T-helper 17 cell (primary cell): ENCODE data around the gene GAPT. TPM values are rescaled to one million over a fixed set of nuclear protein-coding genes. Genes with fewer than 3 reads are reported as not detected.

Experiments
- ATAC-seq: fragments of 150-1000 bp; cut with Tn5 transposase; 2 replicates; pipeline ENCODE4 v1.10.0; 2021; ENCODE audit warnings: mild to moderate bottlenecking, moderate library complexity
- DNase-seq, 3 donors: peaks; one replicate each; pipeline versions ENCODE4 v3.0.0 to v3.0.0-alpha.2; 2020 to 2021
- H3K9me3 ChIP-seq: one replicate; pipeline ENCODE4 v1.7.0; 2013; ENCODE audit warnings: low read length, mild to moderate bottlenecking; ENCODE audit not compliant: control insufficient read depth, poor library complexity, severe bottlenecking
- H3K27ac Mint-ChIP-seq: one replicate; pipeline ENCODE4 v1.8.0; 2022; ENCODE audit warnings: mild to moderate bottlenecking, moderate library complexity, mixed read lengths
- H3K27me3 Mint-ChIP-seq: one replicate; pipeline ENCODE4 v1.8.0; 2022; ENCODE audit warnings: mixed read lengths
- H3K36me3 Mint-ChIP-seq: one replicate; pipeline ENCODE4 v1.8.0; 2022; ENCODE audit warnings: low read depth, mixed read lengths
- H3K4me1 Mint-ChIP-seq: one replicate; pipeline ENCODE4 v1.8.0; 2022; ENCODE audit warnings: mild to moderate bottlenecking, mixed read lengths
- H3K4me3 Mint-ChIP-seq: one replicate; pipeline ENCODE4 v1.8.0; 2022; ENCODE audit warnings: mild to moderate bottlenecking, moderate library complexity, mixed read lengths
- total RNA-seq, 4 donors: library from RNA in 2 of 4; stranded (reverse) in 2 of 4; gene quantifications; one replicate each; pipeline ENCODE4 v1.2.3 and lab custom pipeline; 2022 to 2026

GAPT gene
- total RNA-seq, 2 donors from 2014 or later = 2.0 TPM; not detected in 1

DNA sequence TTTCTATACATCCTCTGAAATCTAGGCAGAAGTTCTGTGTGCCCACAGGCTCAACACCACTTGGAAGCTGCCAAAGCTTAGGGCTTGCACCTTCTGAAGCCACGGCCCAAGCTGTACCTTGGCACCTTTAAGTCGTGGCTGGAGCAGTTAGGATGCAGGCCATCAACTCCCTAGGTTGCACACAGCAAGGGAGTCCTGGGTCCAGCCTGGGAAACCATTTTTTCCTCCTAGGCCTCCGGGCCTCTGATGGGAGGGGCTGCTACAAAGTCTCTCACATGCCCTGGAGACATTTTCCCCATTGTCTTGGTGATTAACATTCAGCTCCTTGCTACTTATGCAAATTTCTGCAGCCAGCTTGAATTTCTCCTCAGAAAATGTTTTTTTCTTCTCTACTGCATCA, 15.8 kb upstream of the GAPT start:
- Mint-ChIP-seq H3K36me3 (no peaks in the 10 kb centered on the region), H3K4me1 (no peaks in the 10 kb centered on the region), H3K27me3 (peaks cover 15% of the 10 kb centered on the region), H3K27ac (no peak overlapping the region), H3K4me3 (no peak overlapping the region)
- DNase-seq (no peak), ATAC-seq (no peak)
- H3K9me3 ChIP-seq = no peaks in the 10 kb centered on the region

DNA sequence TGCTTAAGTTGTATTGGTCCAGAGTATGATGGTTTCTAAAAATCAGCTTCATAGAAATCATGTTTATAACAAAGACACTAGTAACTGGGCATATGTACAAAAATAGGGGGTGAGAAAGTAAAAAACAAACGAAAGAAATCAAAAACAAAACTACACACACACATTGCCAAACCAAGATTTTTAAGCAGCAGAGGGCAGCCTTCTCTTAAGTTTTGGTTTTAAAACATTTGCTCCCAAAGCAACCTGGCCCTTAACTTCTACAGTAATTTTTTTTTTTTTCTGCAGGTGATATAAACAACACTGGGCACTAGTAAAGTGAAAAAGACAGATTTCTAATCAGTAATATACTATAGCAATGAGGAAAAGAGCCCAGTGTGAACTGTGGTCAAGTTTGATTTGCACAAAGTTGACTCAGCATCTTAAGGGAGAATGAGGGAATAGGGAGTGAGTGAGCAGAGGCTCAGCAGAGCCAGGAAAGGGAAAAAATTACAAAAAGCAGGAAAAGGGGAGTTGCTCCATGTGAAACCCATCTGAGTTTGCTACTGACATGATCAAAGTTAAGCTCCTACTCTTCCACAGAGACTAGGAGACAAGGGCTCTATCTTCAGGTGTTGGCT, 13.4 kb upstream of the GAPT start:
- H3K4me3 Mint-ChIP-seq = no peak overlapping the region
- DNase-seq (no peak), ATAC-seq (no peak)
- H3K27me3 Mint-ChIP-seq = peaks cover 10% of the 10 kb centered on the region
- no peaks in the 10 kb centered on the region for H3K9me3 ChIP-seq
- no peak overlapping the region for H3K27ac Mint-ChIP-seq
- no peaks in the 10 kb centered on the region for H3K36me3 Mint-ChIP-seq
- H3K4me1 Mint-ChIP-seq = no peaks in the 10 kb centered on the region

DNA sequence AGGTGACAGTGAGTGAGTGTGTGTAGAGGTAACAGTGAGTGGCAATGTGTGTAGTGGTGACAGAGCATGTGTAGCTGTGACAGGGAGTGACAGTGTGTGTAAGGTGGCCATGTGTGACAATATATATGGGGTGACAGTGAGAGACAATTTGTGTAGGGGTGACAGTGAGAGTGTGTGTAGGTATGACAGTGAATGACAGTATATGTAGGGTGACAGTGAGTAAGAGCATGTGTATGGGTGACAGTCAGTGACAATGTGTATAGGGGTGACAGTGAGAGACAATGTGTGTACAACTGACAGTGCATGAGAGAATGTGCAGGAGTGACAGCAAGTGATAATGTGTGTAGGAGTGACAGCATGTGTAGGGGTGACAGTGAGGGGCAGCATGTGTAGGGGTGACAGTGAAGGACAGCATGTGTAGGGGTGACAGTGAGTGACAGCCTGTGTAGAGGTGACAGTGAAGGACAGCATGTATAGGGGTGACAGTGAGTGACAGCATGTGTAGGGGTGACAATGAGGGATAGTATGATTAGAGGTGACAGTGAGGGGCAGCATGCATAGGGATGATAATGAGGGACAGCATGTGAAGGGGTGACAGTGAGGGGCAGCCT, 10.1 kb upstream of the GAPT start:
- no peak overlapping the region for H3K27ac Mint-ChIP-seq
- H3K4me1 Mint-ChIP-seq = no peaks in the 10 kb centered on the region
- H3K36me3 Mint-ChIP-seq = no peaks in the 10 kb centered on the region
- H3K9me3 ChIP-seq = no peaks in the 10 kb centered on the region
- H3K27me3 Mint-ChIP-seq = peaks cover 20% of the 10 kb centered on the region
- H3K4me3 Mint-ChIP-seq = no peak overlapping the region
- DNase-seq (no peak), ATAC-seq (no peak)

DNA sequence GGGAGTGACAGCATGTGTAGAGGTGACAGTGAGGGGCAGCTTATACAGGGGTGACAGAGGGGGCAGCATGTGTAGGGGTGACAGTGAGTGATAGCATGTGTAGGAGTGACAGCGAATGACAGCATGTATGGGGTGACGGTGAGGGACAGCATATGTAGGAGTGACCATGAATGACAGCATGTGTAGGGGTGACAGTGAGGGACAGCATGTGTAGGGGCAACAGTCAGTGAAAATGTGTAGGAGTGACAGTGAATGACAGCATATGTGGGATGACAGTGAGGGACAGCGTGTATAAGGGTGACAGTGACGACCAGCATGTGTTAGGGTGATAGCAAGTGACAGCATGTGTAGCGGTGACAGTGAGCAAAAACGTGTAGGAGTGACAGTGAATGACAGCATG, 9.4 kb upstream of the GAPT start:
- Mint-ChIP-seq H3K27me3 (peaks cover 23% of the 10 kb centered on the region), H3K4me3 (no peak overlapping the region), H3K36me3 (no peaks in the 10 kb centered on the region), H3K4me1 (no peaks in the 10 kb centered on the region), H3K27ac (no peak overlapping the region)
- DNase-seq (no peak), ATAC-seq (no peak)
- H3K9me3 ChIP-seq = no peaks in the 10 kb centered on the region

DNA sequence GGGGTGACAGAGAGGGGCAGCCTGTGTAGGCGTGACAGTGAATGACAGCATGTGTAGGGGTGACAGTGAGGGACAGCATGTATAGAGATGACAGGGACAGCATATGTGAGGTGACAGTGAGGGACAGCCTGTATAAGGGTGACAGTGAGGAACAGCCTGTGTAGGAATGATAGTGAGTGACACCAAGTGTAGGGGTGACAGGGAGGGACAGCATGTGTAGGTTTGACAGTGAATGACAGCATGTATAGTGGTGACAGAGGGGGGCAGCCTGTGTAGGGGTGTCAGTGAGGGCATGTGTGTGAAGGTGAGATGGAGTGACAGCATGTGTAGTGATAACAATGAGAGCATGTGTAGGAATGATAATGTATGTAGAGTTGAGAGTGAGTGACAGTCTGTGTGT, 8.7 kb upstream of the GAPT start:
- DNase-seq (no peak), ATAC-seq (no peak)
- H3K27me3 Mint-ChIP-seq = peaks cover 28% of the 10 kb centered on the region

DNA sequence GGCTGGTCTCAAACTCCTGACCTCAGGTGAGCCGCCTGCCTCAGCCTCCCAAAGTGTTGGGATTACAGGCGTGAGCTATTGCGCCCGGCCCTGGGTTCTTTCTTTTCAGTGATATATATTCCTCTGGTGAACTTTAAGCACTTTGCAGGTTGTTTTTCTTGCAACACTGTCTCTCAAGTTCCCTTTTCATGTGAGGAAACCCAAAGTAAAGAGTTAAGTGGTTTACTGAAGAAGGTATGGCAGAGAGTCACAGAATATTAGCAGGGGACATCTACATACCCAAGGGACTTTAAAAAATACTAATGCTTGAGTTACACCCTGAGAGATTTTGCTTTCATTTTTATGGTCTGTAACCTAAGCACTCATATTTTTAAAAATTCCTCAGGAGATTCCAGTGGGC, 6.7 kb upstream of the GAPT start:
- DNase-seq (no peak), ATAC-seq (no peak)
- Mint-ChIP-seq H3K36me3 (no peaks in the 10 kb centered on the region), H3K4me1 (peaks cover 2% of the 10 kb centered on the region), H3K4me3 (no peak overlapping the region), H3K27me3 (peaks cover 41% of the 10 kb centered on the region), H3K27ac (no peak overlapping the region)
- H3K9me3 ChIP-seq = no peaks in the 10 kb centered on the region

More for the DNA sequence above, 8.7 kb upstream of the GAPT start:
- no peaks in the 10 kb centered on the region for H3K4me1 Mint-ChIP-seq
- H3K36me3 Mint-ChIP-seq = no peaks in the 10 kb centered on the region
- H3K27ac Mint-ChIP-seq = no peak overlapping the region
- no peaks in the 10 kb centered on the region for H3K9me3 ChIP-seq
- no peak overlapping the region for H3K4me3 Mint-ChIP-seq

DNA sequence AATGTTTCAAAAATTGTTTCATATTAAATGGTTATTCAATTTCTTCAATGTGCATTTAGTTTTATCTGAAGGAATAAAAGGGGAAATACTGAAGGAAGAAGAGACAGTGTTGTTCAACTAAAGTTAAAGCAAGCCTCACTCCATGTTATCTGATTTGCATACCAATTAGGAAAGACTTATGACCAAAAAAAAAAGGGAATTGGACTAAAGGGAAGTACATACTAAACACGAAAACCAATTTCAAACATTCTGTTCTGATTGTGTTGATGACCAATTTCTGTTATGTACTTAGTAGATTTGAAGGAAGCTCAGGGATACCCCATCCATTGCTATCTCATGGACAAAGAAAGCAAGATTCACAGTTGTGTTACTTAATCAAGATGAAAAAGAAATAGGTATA, 4.9 kb upstream of the GAPT start:
- H3K27me3 Mint-ChIP-seq = peaks cover 53% of the 10 kb centered on the region
- DNase-seq (no peak), ATAC-seq (no peak)
- H3K27ac Mint-ChIP-seq = no peak overlapping the region
- H3K4me1 Mint-ChIP-seq = peaks cover 5% of the 10 kb centered on the region
- no peaks in the 10 kb centered on the region for H3K9me3 ChIP-seq
- H3K36me3 Mint-ChIP-seq = no peaks in the 10 kb centered on the region
- no peak overlapping the region for H3K4me3 Mint-ChIP-seq

DNA sequence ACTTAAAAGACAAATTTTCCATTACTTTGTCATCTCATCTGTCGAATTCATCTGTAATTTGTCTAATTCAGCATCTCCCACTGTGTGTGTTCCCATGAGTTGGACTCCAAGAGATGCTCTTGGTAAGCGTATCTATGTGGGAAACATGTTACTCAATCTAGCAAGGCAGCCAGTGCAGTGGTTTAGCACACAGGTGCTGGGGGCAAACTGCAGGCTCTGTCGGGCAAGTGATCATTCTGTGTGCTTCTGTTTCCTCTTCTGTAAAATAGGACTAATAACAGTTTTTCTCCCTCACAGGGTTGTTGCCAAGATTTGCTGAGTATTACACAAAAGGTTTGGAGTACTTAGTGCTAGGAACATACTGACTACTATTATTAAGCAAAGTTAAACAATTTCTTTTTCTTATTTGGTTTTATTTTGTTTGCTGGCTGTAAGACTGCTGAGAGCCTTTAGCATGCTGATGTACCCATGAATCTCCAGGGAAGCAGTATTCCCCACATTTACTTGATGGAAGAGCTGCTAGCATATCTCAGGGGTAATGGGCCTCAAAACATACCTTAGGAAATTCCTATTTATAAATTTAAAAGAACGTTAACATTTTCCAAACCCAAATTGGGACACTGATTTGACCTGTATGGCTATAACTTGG, 709 bp upstream of the GAPT start:
- peaks cover 6% of the 10 kb centered on the region for H3K4me1 Mint-ChIP-seq
- H3K27me3 Mint-ChIP-seq = peaks cover 62% of the 10 kb centered on the region
- DNase-seq = no peak
- no peaks in the 10 kb centered on the region for H3K9me3 ChIP-seq
- no peak for ATAC-seq
- no peak overlapping the region for H3K27ac Mint-ChIP-seq
- H3K36me3 Mint-ChIP-seq = peaks cover 3% of the 10 kb centered on the region
- H3K4me3 Mint-ChIP-seq = no peak overlapping the region

DNA sequence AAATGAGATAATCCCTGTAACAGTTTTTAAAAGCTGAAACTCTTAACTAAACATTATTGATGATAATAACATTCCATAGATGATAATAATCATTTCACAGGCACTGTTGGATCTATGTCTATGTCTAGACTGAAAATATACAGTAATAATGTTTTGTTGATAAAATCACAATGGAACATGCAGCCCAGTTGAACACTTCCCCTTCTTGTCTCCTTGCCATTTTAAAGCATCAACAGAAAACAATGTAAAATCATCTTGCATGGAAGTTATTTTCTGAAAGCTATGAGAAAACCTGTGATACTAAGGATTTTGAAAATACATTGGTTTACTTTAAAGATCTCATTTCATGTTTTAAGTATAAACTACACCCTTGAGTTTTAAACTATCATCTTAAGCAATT, 1.9 kb downstream of the GAPT start:
- no peak overlapping the region for H3K4me3 Mint-ChIP-seq
- H3K9me3 ChIP-seq = no peaks in the 10 kb centered on the region
- no peak overlapping the region for H3K27ac Mint-ChIP-seq
- H3K4me1 Mint-ChIP-seq = peaks cover 6% of the 10 kb centered on the region
- peaks cover 55% of the 10 kb centered on the region for H3K27me3 Mint-ChIP-seq
- DNase-seq (no peak), ATAC-seq (no peak)
- H3K36me3 Mint-ChIP-seq = peaks cover 4% of the 10 kb centered on the region

DNA sequence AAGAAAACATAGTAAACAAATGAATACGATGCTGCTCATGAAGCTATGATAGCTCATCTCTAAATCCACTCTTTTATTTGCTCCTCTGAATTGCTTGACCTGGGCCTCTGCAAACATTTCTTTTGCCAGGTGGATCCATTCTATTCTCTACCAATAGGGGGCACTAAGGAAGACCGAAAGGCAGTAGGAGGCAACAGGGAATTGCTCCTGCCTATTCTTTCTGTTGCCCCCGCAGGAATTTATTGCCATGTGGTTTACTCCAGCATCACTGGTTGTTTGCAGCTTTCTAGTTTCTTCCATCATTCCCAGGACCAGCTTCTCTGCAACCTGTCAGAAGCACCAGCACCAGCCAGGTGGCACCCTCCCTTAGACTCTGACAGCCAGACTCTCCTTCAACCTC, 5.3 kb downstream of the GAPT start:
- no peak for ATAC-seq

DNA sequence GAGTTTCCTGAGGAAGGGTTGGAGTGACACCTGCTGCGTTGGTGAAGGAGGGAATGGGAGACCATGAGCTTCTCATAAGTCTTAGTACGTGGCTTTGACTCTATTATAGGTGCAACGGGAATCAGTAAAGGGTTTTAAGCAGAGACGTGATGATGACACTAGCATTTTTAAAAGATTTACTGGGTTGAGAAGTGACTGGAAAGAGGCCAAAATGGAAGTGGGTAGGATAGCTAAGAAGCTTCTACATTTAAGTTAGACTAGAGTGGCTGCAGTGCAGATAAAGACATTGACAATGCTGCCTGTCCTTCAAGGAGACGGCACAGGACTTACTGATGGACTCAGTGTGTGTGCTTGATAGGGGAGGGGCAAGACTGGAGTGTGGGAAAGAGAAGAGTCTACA, 6.2 kb downstream of the GAPT start:
- Mint-ChIP-seq H3K4me3 (no peak overlapping the region), H3K27me3 (peaks cover 34% of the 10 kb centered on the region), H3K36me3 (peaks cover 4% of the 10 kb centered on the region), H3K27ac (no peak overlapping the region), H3K4me1 (peaks cover 10% of the 10 kb centered on the region)
- H3K9me3 ChIP-seq = no peaks in the 10 kb centered on the region
- no peak for ATAC-seq
- DNase-seq = no peak

More for the DNA sequence above, 5.3 kb downstream of the GAPT start:
- DNase-seq = no peak
- Mint-ChIP-seq H3K4me1 (peaks cover 10% of the 10 kb centered on the region), H3K4me3 (no peak overlapping the region), H3K27me3 (peaks cover 29% of the 10 kb centered on the region), H3K27ac (no peak overlapping the region), H3K36me3 (peaks cover 4% of the 10 kb centered on the region)
- H3K9me3 ChIP-seq = no peaks in the 10 kb centered on the region

DNA sequence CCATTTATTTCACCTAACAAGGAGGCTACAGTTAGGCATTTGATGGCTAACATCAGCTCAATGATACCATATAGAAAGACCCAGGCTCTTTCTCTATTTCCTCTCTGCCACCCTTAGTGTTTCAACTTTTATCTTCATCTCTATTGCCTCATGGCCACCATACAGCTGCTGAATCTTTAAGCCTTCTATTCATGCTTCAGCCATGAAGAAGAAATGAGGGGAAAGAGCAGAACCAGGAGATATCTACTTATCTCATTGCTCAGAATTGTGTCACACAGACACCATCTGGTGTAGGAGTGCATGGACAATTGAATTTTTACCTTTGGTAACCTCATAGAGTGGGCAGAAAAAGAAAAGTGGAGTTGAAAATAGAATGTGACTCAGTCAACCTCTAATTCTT, 6.7 kb downstream of the GAPT start:
- Mint-ChIP-seq H3K4me1 (peaks cover 10% of the 10 kb centered on the region), H3K36me3 (peaks cover 4% of the 10 kb centered on the region), H3K27me3 (peaks cover 39% of the 10 kb centered on the region), H3K27ac (no peak overlapping the region), H3K4me3 (no peak overlapping the region)
- ATAC-seq = no peak
- DNase-seq = no peak
- no peaks in the 10 kb centered on the region for H3K9me3 ChIP-seq

DNA sequence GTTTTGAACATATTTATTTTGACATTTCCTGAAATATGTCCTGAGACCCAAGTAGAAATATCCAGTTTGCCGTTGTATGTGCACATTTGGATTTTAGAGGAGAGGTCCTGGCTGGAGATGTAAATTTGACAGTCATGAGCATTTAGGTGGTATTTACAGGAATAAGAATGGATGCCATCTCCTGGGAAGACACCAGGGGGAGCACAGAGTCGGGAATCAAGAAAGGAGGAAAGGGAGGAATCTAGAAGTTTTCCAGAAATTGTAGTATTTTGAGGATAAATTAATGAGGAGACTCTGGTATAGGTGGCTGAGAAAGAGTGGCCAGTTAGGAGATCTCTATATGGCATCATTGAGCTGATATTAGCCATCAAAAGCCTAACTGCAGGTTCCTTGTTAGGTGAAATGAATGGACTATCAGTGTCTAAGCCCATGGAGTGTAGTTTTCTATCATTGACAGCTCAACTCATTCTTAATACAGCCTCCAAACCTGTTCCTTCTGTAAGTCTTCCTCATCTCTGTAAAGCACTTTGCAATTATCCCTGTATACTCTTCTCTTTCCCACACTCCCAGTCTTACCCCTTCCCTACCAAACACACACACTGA, 7.2 kb downstream of the GAPT start:
- DNase-seq (no peak), ATAC-seq (no peak)
- no peak overlapping the region for H3K27ac Mint-ChIP-seq
- no peak overlapping the region for H3K4me3 Mint-ChIP-seq
- H3K4me1 Mint-ChIP-seq = peaks cover 10% of the 10 kb centered on the region
- H3K27me3 Mint-ChIP-seq = peaks cover 41% of the 10 kb centered on the region
- no peaks in the 10 kb centered on the region for H3K9me3 ChIP-seq
- peaks cover 4% of the 10 kb centered on the region for H3K36me3 Mint-ChIP-seq
